NK-92 treated with Interleukin-12 subunit alpha and Interleukin-12 subunit beta, amount 100 ng/mL, for 24 hours (cell line): ENCODE results near the gene TTC33.
"Not testable (repeated sequence)": the region's sequence is repeated elsewhere in the genome, so short reads cannot be mapped to it uniquely, and the experiment has no call there.

Experiments used
- DNase-seq: peaks from one replicate; lab custom pipeline; 2025; lab: John Stamatoyannopoulos, UW

The TTC33 gene

GRCh38 chr5:40607202-40607601 is 148.6 kb downstream of the TTC33 start:
- DNase-seq, result no peak

- no peak for DNase-seq
Measured at GRCh38 chr5:40606077-40606765, 149.5 kb downstream of the TTC33 start.

DNA sequence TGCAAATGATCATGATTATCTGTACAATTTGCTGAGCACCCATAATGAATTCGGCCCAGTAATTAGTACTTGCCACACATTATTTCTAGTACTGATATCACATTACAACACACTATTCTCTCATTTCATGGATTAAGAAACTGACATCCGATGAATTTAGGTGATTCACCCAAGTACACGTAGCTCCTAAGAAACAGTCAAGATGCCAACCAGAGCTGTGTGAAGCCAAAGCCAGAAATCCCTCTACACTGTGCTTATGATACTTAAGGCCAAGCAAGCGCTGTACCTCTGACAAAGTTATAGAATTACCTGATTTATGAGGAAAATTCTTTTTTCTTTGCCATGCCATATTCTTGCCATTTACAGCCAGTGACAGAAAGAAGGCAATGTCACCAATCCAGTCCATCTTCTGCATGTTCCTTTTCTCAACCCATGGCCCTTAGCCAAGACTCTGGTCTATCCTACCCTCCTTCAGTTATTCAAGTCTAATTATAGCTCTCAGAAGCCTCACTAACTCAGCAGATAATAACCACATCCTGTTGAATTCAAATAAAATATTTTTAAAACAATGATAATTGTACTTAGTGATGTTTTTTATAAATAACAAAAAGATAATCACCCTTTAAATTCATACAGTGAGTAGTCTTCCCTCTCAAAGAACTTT is 150.3 kb downstream of the TTC33 start:
- DNase-seq, result no peak

DNA sequence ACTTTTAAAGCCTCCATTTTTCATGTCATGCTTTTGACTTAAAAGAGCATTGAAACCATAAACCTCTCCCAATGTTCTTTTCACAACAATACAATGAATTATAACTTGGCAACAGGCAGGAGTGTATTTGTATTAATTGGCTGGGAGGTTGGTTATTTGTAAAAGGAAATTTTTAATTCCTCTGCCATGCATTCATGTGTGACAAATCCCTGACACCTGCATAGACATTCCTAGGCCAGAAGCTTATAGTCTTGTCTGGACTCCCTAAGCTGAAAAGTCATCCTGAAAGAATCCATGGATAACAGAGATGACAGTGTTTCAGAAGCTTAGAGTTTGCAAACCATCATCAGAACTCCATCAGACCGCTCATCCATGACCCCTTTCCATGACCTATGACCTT is 152.4 kb downstream of the TTC33 start:
- DNase-seq, result no peak

DNA sequence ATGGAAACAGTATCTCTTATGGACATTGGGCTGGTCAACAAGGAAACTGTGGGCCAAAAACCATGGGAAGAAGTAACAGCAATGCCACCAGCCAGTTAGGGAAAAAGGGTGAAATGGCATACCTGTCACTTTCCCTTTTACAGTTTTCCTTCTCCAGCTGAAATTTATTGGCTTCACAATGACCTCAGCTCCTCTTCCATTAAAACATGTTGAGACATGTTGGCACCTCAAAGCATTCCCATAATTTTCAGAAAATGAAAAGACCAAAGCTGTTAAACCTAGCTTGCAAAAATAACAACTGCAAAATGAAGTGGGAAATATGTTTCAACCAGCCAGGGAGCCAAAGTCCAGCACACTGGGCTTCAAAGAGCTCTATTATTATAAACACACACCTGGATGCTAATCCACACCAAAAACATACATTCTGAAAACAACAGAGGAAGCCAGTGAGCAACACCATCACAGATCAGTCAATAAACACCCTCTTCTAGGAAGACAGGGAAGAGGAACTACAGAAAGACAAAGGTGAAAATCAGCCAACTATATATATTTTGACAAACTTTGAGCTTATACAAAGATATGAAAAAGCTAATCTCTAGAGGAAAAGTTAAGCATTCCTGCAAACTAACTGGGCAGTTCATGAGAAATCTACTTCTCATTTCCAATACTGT is 154.4 kb downstream of the TTC33 start:
- no peak for DNase-seq

DNA sequence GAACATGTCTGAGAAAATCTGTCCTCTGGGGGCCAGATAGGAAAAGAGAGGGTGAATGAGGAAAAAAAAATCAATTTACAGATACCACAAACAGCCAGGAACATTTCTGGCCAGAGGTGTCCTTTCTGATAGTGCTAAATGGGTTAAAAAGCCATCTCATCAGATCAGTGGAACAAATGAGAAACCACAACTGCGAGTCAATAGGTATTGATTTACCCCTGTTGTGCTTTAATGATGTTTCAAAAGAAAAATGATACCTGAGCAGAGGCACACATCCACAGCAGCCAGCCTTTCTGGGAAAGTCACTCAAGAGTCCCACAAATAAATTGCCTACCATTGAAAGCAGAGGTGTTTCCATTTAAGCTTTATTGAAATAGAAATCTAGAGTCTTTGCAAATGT is 155.4 kb downstream of the TTC33 start:
- DNase-seq, result no peak

DNA sequence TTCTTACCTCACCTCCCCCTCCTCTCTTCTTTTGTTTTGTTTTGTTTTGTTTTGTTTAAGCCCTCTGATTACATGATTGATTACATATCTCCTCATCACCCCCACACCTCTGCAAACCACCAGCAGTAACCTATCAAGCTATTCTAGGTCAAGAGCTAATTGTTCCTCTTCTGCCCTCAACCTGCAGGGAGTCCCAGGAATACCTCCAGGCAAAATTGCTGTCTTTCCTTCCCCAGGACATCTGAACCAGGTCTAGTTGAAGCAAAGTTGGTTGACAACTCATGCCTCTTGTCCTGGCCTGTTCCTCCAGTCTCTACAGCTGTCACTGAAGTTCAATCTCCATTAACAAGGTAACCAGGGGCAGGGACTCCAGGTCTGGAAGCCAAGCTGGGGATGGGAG is 156.1 kb downstream of the TTC33 start:
- no peak for DNase-seq

DNA sequence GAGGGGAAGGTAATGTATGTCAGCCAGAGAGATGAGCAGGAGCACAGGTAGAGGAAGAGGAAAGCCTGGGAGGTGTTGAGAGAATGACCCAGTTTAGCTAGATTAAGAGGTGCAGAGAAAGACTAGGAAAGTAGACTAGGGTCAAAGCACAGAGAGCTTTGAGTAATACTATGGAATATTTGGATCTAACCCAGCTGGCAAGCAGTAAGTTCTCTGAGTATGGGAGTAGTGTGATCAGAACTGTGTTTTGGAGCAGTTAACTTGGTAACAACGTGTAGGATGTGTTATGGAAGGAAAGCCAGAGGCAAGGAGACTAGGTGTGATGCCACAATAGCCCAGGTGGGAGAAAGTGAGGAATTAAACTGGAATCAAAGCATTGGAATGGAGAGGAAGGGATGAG is 160.9 kb downstream of the TTC33 start:
- no peak for DNase-seq

- DNase-seq, result not testable (repeated sequence)
Measured at GRCh38 chr5:40591727-40592396, 163.9 kb downstream of the TTC33 start.

DNA sequence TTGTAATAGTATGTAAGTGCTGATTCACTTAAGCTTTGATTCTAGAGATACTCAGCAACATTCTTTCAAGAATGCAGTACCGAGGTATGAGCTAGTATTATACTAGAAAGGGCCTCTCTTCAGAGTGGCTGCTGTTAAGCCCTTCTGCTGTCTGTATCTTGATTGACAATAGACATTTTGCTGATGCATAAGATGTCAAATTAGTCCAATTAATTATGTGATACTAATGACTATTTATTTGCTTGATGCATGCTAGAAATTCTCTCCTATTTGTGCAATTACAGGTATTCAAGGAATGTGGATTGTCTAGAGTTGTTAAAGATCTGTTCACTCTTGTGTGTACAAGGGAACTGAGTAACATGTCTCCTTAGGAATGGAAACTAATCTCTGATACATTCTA is 168.4 kb downstream of the TTC33 start:
- no peak for DNase-seq

DNA sequence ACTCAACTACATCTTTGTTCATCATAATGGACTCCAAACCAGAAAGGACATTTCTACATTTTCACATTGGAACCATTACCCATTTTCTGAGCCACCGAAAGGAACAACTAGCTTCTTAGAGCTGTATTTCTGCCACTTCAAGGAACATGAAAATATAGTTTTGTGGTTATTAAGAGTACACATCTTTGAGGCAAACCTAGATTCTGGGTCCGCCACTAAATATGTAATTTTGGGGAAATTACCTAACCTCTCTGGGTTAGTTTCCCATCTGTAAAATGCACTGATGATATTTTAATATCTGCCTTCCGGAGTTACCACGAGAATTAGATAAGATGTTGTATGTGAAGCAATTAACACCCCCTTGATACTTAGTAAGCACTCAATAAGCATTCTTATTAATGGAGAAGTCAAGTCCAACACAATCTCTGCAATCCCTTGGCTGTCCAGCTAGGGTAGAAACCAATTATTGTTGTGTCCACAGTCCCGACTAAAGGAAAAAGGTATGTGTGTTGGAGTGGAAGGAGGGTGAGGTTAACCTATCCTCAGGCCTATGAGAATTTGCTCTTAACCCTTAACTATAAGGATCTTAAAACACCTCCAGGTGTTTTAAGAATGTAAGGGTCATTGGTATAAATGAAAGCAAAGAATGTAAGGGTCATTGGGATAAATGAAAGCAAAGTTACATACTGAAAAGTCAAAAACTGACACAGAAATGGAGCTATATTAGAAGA is 170.1 kb downstream of the TTC33 start:
- DNase-seq, result no peak

DNA sequence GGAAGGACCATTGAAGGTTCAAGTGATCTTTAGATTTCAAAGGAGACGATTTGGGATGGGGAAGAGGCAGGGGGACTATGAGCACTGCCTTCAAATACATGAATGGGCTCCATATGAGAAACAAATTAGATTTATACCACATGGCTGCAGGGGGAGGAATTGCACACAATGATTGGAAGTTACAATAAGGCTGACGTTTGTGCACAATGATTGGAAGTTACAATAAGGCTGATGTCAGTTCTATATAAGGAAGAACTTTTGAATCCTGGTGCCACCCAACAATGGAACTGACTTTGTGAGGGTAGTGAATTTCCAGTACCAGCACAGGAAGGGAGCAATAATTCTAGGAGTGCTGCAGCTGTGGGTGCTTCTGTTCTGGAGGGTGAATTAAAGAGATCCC is 171.7 kb downstream of the TTC33 start:
- no peak for DNase-seq

DNA sequence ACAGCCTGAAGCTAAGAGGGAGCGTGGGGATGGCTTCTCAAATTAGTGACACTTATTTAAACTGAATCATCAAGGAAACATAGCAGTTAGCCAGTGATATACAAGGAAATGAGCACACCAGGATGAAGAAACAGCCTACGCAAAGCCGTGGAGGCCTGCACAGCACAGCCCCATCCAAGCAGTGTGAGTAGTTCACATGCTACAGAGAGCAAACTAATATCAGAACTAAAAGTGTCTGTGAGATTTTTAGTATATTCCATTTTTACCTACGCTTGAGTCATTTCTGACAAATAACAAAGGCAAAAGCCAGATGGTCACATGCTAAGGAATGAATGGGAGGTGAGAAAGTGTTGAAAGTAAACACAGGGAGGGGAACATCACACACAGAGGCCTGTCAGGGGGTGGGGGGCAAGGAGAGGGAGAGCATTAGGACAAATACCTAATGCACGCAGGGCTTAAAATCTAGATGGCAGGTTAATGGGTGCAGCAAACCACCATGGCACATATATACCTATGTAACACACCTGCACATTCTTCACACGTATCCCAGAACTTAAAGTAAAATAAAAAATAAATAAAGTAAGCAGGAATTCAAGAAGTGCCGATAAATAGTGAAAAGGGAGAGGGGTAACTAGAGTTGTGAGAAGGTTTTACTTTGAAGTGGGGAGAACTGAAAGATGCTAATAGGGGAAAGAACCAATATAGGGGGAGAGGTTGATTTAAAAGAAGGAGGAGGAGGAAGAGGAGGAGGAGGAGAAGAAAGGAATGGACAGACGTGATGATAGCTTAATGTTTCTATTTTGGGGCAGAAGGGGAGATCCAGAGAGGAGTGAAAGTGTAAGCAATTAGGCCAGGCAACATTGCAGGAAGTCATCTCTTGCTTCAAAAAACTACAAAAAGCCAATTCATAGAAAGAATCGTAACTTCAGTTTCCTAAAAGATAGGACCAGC is 177.0 kb downstream of the TTC33 start:
- DNase-seq, result no peak

- DNase-seq, result no peak
Measured at GRCh38 chr5:40577718-40578117, 178.0 kb downstream of the TTC33 start.

DNA sequence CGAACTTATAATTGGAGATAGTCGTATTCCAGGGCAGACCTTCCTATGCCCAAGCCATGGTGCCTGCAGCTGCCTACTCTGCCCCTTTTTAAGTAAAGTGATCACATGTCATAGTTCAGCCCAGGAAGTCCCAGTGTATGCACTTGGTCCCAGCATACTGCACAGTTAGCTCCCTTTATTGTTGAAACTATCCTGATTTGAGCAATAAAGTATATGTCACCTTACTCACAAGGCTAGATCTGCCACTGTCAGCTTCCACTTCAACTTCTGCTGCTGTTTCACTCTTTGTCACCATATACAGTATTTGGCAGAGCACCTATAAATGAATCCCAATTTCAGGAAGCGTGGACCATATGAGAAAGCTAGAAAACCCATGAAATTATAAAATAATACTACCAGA is 179.8 kb downstream of the TTC33 start:
- DNase-seq, result no peak

DNA sequence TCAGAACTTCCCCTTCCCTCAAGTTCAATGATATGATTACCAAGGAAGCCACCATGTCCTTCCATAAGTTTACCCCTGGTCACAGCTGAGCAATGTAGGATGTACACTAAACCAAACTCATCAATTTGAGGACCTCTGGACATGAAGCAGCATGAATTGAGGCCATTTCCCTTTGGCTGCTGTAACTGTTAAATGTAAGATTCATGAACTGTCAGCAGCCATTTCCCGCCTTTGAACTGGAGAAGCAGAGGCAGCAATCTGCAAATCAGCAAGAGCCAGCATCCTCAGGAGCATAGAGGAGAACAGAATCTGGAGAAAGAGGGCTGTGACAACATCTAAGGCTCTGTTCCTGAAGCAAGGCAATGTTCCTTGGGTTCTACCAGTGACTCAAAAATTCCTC is 180.3 kb downstream of the TTC33 start:
- no peak for DNase-seq

DNA sequence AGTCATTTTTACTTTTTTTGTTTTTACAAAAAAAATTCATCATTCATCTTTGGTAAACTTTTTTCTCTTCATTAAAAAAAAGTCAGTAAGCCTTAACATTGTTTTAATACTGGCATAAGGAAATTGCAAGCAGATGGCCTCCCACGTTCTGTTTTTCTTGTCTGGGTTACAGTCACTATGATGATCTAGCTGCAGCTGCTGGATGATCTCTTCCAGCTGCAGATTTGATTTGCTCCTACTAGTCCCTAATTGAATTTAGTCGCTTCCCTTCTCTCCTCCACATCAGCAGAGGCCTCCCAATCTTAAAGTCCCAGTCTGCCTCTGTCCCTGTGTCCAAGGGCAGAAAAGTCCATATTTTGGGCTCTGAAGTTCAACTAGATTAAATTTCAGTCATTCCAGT is 182.8 kb downstream of the TTC33 start:
- no peak for DNase-seq

DNA sequence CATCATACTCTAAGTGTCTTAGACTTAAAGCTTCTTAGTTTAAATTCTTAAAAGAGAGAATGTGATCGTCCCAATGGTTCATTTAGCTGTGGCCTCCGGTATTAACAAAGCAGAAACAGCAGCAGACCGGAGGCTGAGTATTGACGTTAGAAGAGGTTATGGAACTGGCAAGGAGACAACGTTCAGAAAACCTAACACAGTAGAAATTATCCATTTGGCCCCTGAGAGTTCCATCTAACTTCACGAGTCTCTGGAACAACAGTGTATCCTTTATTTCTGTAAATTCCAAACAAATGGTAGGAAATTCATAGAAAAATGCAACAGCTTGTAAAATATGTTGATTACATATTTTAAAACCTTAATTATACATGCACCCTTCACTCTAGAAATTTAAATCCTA is 183.4 kb downstream of the TTC33 start:
- no peak for DNase-seq

- no peak for DNase-seq
Measured at GRCh38 chr5:40571729-40572128, 184.0 kb downstream of the TTC33 start.

GRCh38 chr5:40570408-40571129 is 185.2 kb downstream of the TTC33 start:
- no peak for DNase-seq
